Measurements from ENCODE around the gene NAALADL2. TPM values are rescaled to one million over a fixed set of nuclear protein-coding genes. Genes with fewer than 3 reads are reported as not detected.

NAALADL2 gene
- total RNA-seq, 1 donor from 2014 or later: 9.9 TPM

DNA sequence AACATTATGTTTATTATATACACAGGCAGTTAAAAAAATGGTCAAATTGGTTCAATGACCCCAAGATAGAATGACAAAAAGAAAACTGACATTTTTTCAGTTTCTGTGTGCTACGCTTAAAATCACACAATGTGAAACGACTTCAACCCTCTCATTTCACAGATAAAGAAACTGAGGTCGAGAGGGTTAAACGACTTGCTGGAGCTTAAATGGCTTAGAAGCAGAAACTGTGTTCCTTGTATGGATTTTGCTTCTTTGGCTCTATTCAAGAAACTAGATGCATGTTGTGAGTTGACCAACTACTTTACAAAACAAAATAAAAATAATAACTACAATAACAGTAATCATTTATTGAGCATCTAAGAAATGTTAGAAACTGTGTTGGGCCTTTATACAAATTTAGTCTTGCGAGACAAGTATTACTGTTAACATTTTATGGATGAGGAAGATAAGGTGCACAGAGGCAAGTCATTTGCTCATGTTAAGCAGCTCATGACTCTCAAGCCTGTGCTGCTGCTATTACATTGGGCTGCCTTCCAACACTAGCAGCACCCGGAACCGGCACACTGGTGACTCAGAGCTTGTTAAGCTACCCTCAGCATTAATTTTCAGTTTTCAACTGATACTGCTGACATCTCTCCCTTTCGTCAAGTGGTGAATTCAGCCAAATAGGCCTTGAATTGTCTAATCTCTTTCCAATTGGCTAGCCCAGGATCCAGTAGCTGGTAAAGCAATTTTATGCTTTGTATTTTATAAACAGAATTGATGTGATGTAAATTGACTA is 487.6 kb downstream of the NAALADL2 start:
- H3K27ac Mint-ChIP-seq: no peak overlapping the region
- TF ChIP-seq, protein P1, sequence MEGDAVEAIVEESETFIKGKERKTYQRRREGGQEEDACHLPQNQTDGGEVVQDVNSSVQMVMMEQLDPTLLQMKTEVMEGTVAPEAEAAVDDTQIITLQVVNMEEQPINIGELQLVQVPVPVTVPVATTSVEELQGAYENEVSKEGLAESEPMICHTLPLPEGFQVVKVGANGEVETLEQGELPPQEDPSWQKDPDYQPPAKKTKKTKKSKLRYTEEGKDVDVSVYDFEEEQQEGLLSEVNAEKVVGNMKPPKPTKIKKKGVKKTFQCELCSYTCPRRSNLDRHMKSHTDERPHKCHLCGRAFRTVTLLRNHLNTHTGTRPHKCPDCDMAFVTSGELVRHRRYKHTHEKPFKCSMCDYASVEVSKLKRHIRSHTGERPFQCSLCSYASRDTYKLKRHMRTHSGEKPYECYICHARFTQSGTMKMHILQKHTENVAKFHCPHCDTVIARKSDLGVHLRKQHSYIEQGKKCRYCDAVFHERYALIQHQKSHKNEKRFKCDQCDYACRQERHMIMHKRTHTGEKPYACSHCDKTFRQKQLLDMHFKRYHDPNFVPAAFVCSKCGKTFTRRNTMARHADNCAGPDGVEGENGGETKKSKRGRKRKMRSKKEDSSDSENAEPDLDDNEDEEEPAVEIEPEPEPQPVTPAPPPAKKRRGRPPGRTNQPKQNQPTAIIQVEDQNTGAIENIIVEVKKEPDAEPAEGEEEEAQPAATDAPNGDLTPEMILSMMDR (conservative IDR thresholded peaks at IDR 0.05): no peak
- no peak for DNase-seq (ENCODE audit: extremely low spot score, unreplicated experiment)
- H3K4me3 Mint-ChIP-seq: no peak overlapping the region
- H3K27me3 Mint-ChIP-seq: no peaks in the 10 kb centered on the region
- no peaks in the 10 kb centered on the region for H3K9me3 Mint-ChIP-seq
- H3K36me3 Mint-ChIP-seq: peaks cover 4% of the 10 kb centered on the region
- peaks cover 3% of the 10 kb centered on the region for H3K4me1 Mint-ChIP-seq (ENCODE audit: unreplicated experiment)

DNA sequence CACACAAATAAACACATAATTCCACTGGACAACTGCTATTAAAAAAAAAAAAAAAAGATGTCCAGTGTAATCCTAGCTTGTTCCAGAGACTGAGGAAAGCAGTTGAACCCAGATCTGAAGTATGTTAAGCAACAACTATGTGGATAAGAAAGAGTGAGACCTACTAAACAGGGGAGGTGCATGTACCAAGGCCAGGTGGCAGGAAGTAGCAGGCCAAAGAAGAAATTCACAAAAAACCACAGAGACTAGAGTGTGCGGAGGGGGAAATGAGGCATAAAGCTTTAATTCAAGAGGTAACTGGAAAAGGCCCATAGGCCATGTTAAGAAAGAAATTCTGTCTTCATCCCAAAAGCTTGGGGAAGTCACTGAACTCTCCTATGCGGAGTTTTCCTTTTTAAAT is 490.0 kb downstream of the NAALADL2 start:
- H3K4me1 Mint-ChIP-seq (ENCODE audit: unreplicated experiment): no peaks in the 10 kb centered on the region
- no peak overlapping the region for H3K27ac Mint-ChIP-seq
- no peak for DNase-seq (ENCODE audit: extremely low spot score, unreplicated experiment)
- H3K36me3 Mint-ChIP-seq: peaks cover 4% of the 10 kb centered on the region
- no peaks in the 10 kb centered on the region for H3K9me3 Mint-ChIP-seq
- TF ChIP-seq, protein P1 (conservative IDR thresholded peaks at IDR 0.05): no peak
- H3K4me3 Mint-ChIP-seq: no peak overlapping the region
- H3K27me3 Mint-ChIP-seq: no peaks in the 10 kb centered on the region

DNA sequence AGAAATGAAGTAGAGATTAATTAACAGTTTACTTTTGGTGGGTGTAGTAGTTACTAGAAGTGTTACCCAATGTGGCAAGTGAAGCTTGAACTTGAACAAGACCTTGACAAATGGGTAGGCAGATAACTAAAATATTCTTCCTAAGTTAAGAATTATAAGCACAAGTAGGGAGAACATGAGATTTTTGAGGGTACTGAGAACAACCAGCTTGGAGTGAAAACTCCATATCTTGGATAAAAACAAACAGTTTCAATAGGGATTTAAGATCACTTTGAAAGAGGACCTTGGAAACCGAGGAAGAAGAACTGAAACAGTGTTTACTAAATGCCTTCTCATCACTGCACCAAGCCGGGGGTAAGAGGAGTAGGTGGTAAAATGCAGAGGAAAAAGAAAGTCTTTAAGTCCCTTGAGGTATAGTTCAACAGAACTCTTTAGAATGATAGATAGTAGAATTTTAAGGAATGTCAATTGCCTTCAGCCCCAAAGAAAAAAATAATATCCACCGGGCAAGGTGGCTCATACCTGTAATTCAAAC is 496.7 kb downstream of the NAALADL2 start:
- Mint-ChIP-seq H3K36me3 (no peaks in the 10 kb centered on the region), H3K27me3 (no peaks in the 10 kb centered on the region), H3K4me3 (no peak overlapping the region), H3K9me3 (no peaks in the 10 kb centered on the region), H3K4me1 (ENCODE audit: unreplicated experiment) (no peaks in the 10 kb centered on the region), H3K27ac (no peak overlapping the region)
- TF ChIP-seq, protein P1 (conservative IDR thresholded peaks at IDR 0.05): no peak
- no peak for DNase-seq (ENCODE audit: extremely low spot score, unreplicated experiment)

DNA sequence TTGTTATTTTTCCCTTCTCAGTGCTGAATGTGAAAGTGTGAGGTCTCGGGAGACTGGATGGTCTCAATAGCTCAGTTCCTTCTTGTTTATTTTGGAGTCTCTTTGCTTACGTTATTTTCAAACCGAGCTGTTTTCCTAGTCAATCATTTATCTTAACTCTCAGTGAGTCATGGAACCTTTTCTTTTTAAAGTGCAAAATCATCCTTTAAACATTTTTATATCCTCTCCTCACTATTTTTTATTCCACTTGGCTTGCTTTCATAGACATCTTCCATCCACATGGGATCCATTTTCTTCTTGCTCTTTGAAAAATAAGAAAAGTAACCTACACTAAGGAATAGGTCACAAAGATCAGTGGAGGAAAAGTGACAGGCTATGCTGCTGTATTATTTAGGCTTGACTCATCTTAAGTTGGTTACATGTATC is 497.8 kb downstream of the NAALADL2 start:
- H3K27me3 Mint-ChIP-seq: no peaks in the 10 kb centered on the region
- peaks cover 5% of the 10 kb centered on the region for H3K9me3 Mint-ChIP-seq
- no peak overlapping the region for H3K27ac Mint-ChIP-seq
- TF ChIP-seq, protein P1 (conservative IDR thresholded peaks at IDR 0.05): no peak
- no peaks in the 10 kb centered on the region for H3K4me1 Mint-ChIP-seq (ENCODE audit: unreplicated experiment)
- no peak for DNase-seq (ENCODE audit: extremely low spot score, unreplicated experiment)
- H3K36me3 Mint-ChIP-seq: peaks cover 7% of the 10 kb centered on the region
- no peak overlapping the region for H3K4me3 Mint-ChIP-seq

DNA sequence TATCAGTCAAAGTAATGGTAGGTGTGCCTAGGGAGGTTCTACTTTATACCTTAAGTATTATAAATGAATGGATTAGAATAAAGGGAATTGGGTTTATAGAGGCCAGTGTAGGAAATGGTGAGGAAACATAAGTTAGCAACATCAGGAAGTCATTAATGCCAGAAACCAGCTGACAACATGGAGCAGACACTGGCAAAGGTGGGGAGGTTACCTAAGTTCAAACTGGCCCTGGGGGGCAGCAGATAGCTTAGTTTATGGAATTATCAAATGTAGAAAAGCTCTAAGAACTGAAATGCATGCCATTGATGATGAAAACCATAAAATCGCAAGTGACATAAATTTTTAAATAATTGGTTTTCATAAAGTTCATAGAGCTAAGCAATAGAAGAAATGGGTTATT is 498.6 kb downstream of the NAALADL2 start:
- no peaks in the 10 kb centered on the region for H3K4me1 Mint-ChIP-seq (ENCODE audit: unreplicated experiment)
- peaks cover 7% of the 10 kb centered on the region for H3K36me3 Mint-ChIP-seq
- H3K9me3 Mint-ChIP-seq: peaks cover 6% of the 10 kb centered on the region
- H3K4me3 Mint-ChIP-seq: no peak overlapping the region
- H3K27ac Mint-ChIP-seq: no peak overlapping the region
- DNase-seq (ENCODE audit: extremely low spot score, unreplicated experiment): no peak
- H3K27me3 Mint-ChIP-seq: no peaks in the 10 kb centered on the region
- TF ChIP-seq, protein P1 (conservative IDR thresholded peaks at IDR 0.05): no peak

All from type B pancreatic cell (in vitro differentiated cells).